Hepatic stellate cell (primary cell): Measurements from ENCODE around the gene MAPRE2.
"Not testable (repeated sequence)": the region's sequence is repeated elsewhere in the genome, so short reads cannot be mapped to it uniquely, and the experiment has no call there.

Experiments
- DNase-seq: peaks from one replicate; pipeline ENCODE4 v3.0.0; 2011; ENCODE audit warnings: low spot score

MAPRE2 gene

DNA sequence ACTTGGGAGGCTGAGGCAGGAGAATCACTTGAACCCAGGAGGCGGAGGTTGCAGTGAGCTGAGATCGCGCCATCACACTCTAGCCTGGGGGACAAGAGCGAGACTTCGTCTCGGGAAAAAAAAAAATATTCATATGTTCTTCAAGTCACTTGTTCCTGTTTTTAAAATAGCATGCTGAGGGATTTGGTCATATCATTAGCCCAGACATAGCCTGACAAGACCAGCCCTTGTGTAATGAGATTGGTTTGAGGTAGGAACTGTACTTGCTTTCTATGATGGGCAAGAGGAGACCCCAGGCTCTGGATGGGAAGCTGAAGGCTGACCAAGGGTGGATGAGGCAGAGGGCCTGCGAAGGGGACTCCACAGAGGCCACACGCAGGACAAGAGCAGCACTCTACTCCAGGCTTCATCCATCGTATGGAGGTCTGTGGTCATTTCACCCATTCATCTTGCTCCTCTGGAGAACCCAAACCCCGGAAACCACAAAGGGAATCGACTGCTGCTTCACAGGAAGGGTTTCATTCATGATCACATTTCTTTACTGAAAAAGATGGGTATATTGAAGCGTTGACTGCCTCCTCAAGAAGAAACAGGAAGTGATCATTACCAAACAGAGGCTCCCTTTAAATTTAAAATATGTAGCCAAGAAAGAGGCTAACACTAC lies 112.5 kb downstream of the MAPRE2 start:
- no peak for DNase-seq

DNA sequence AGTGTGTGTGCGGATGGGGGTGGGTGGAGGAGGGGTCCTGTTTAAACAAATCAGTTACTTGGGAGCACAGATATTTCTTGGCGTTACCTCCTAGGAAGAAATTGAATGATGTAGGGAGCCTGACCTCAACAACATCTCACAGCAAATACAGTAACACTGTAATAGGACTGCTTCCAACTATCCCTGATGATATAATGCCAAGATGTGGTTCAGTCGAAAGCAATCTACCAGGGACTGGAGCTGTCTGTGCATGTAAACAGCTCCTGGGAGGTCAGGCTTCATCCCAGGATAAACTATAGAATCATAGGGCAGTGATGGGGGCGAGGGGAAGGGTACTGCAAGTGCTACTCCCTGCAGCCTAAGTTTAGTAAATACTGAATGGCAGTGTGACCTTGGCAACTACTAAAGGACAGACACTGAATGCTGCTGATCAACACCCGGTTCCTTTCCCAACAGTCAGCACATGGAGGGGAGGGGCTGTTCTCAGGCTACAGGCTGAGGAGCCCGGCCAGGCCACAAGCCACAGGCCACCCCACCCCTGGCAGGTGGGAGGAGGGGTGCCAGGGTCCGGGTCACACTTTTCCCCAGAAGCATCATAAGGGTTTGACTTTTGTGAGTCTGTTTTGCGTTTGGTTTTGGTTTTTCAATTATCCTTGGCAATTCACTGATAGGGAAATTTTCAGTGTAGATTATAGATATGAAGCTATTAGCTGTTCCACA lies 114.3 kb downstream of the MAPRE2 start:
- DNase-seq = no peak

DNA sequence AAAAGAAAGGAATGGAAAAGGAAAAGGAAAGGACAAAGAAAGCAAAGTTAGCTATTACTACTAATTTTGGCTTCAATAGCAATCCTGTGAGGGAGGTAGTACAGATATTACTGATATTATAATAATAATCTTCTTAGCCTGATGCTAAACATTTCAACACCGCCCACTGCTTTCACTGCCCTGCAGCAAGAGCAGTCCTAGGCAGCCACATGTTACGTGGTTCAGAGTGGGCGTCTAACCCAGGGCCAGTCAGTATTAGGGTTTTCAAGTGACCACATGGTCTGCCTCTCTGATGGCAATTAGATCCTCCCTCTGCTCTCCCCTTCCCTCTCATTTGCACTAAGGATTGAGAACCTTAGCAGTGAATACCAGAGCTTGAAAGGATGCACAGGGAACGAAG lies 116.0 kb downstream of the MAPRE2 start:
- DNase-seq = no peak

DNA sequence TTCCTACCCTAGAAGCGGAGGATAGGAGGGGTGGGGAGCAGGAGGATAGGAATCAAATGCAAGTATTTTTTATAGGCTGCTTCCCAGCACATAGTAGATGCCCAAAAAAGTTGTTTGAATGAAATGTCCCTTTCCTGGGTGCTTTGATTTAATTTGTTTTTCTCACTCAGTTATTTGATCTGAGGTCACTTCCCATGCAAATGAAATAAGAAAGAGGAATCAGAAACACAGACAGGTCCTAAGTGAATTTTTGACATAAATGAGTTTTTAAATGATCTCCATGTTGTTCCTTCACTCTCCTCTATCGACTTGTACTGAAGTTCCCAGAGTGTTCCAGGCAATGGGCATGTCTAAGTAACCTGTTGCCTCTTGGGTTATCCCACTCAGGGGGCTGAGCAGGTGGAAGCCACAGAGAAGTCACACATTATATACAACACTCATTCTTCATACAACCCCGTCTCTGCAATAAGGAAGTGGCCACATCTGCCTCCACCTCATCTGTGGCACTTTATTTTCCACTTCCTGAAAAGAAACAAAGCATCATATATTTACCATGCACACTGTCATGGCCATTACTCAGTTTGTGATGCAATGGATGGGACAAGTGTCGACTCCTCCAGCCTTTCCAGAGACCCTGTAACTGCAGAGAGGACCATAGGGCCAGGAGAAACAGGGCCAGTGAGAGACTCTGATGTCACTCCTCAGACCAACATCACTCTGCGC lies 117.7 kb downstream of the MAPRE2 start:
- no peak for DNase-seq

DNA sequence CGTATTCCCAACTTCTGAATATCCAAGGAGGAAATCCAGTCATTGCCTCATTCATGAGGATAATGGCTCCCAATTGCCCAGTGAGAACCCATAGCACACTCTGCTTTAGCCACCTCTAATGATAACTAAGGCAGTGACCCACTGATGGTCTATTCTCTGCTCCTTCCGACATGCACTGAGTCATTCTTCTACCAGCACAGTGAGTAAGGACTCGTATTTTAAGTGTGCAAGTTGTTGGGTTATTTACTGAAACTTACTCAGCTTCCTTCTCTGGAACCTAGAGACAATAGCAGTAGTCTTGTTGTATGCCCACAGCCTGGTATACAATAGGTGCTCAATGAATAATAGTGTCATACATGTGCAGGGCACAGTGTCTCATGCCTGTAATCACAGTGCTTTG lies 118.6 kb downstream of the MAPRE2 start:
- DNase-seq = no peak

DNA sequence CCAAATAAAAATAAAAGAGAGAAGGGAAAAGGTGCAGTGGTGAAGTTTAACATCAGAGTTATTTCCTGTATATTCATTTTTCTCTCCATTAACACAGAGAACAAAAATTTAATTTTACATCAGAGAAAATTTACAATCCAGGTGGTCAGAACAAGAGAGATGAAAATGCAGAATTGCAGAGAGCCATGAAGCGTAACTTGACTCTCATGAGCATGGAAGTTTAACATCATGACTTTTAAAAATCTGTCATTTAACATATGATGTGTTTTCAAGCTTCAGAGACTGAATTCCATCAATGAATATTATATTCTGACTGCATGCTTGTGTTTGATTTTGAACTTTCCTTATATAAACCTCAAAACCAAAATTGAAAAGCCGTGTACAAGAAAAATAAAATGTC lies 120.3 kb downstream of the MAPRE2 start:
- DNase-seq = no peak

DNA sequence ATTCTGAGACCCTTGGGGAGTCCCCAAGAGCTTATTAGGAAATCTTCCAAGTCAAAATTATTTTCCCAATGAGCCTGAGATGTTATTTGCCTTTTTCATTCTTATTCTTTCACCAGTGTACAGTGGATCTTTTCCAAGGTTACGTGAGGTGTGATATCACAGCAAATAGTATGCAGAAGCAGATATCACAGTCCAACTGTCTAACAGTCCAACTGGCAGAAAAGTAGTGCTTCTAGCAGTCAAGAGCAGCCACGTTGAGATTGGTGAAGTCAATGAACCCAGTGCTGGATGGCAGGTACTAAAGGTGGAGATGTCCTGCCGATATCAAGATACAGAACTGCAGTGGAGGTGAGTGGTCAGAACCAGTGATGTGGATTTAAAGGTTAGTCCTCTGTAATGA lies 120.7 kb downstream of the MAPRE2 start:
- DNase-seq = no peak

DNA sequence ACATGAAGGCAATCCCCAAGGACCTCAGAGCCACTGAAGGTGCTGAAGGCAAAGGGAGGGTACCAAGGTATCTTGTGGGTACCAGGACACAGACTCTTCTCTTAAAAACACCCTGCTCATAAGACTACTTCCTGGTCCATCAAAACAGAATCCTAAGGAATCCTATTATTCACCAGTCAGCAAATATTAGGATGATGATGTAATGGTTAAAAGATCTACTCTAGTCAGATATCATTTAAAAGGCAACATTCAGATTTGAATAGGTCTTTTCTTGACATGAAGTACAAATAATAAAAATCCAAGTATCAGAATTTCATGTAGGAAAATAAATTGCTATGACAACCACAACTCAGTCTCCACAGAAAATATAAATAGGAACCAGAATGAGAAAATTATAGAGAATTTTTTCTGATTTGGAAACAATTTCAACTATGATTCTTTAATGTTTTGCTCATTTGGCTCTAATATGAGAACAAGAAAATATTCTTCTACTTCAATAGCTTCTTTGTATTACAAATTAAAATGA lies 121.9 kb downstream of the MAPRE2 start:
- no peak for DNase-seq

DNA sequence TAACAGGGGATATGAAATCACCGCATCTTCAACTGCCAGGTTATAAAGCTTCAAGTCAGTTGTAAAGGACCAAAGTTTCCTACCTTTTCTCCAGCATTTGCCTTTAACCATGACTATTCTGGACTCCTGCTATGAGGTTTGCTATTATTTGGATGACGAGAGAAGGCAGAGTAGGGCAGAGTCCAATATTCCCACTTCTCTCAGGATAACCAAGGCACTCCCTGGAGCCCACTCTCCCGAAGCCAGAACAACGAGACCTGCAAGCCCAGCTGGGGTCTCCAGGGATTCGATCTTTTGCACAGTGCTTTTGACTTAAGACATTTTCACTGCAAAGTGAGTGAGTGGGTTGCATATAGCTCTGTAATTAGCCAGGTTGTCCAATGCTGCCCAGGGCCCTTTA lies 122.5 kb downstream of the MAPRE2 start:
- no peak for DNase-seq

DNA sequence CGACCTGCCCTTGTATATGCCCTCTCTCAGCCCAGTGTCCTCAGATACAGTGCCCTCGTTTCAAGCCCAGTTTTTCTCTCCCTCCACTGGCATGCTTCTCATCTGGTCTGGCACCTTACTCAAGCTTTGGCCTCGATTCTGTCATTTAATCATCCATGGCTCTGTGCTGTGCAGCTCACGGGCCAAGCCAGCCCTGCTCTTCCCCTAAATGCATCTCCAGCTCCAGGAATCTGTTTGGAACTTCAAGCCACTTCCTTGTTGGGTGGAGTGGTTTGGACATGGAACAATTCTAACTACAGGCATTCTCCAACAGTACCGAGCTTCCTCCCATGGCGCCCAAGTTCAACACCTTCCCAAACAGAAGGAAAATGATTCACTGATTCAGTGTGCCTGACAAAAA lies 122.9 kb downstream of the MAPRE2 start:
- DNase-seq = no peak

DNA sequence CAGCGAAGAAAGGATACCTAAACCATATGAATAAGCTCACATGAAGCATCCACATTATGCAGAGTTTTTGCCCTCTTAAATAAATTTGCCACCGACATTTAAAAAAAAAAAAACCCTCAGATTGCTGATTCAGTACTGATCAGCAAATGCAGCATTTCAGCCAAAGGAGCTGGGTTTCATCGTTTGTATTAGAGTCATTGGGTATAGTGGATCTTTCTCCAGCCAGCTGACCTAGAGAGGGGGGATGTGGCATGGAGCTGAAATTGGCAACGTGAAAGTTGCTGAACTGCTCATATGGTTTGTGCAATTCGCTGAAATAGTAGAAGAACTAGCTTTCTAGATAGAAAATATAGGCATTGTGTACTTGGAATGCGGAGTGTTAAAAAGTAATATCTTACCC lies 126.1 kb downstream of the MAPRE2 start:
- no peak for DNase-seq

DNA sequence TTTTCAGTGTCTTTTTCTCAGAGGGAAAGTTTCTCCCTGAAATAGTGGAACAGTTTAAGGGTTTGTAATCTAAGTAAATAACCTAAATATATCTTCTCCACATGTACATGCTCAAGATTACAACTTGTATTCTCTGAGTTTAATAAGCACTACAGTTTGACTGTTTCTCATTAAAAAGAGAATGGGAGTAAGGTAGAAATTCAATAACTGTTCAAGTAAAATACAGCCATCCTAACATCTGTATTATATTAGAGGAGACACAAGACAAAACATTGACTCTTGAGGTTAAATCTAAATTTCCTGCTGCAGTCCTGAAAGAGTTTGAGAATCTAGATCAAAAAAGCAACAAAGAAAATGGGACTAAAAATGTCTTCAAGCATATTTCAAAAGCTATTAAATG lies 126.6 kb downstream of the MAPRE2 start:
- DNase-seq = no peak

DNA sequence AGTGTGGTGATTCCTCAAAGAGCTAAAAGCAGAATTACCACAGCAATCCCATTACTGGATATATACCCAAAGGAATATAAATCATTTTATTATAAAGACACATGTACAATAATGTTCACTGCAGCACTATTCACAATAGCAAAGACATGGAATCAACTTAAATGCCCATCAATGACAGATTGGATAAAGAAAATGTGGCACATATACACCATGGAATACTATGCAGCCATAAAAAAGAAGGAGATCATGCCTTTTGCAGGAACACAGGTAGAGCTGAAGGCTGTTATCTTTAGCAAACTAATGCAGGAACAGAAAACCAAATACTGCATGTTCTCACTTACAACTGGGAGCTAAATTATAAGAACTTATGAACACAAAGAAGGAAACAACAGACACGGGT lies 129.1 kb downstream of the MAPRE2 start:
- not testable (repeated sequence) for DNase-seq

DNA sequence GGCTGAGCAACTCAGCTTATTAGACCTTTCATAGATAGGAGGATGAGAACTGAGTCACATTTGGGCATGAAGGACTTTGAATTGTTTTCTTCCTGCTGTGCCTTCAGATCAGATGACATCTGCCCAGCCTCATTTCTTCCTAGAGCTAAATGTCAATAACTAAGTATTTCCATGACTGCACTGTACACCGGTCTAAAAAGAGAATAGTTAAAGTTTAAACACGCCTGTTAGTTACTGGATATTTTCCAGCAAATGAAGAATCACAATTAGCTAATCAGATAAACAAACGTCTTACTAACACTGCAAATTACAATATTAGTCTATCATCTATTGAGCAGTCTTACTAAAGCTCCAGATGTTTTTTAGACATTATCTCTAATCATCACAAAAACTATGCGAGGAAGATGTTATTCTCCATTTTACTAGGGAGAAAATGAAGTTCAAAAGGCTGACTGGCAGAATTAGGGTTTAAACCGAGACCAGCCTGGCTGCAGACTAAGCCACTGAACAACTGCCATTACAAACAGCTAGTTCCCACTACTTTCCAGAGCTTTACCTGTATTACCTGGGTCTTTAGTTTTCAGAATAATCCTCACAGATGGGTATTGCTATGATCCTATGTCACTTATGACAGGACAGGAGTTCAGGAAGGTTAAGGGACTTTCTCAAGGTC lies 130.2 kb downstream of the MAPRE2 start:
- no peak for DNase-seq

DNA sequence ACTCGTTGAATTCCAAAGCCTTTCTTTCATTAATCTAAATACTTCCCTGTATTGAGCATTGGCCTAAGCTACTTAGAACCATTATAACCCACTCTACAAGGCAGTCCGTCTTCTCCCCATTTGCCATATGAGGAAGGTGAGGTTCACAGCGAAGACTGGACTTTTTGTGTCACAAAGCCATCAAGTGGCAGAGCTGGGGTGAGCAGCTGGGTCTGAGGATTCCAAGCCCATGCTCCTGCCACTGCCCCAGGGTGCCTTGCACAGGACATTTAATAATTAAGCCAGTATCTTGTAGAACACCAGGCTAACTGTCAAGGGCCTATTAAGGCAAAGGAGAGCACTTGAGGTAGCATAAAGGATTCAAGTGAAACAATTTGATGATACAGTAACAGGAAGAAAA lies 130.8 kb downstream of the MAPRE2 start:
- DNase-seq = no peak

DNA sequence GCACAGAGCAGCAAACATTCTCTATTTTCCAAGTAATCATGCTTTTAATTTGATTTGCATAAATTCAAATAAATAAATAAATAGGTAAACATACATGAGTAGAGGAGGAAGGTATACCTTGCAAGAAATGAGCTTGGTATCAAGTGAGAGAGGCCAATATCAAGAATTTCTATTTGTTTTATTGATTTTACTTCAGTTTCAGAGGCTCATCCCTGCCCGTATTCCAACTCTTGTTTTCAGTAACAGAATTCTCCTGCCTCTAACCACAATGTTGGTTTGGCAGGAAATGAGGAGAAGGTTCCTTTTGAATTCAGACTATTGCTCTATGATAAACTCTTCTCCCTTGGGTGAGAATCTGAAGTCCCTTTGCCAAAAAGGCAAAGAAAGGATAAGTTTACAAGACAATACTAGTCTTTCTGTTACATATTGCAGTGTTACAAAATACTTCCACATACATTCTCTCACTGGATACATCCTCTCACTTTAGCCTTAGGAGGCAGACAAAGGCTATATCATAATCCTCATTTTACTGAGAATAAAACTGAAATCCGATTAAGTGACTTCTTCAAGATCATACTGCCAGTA lies 131.3 kb downstream of the MAPRE2 start:
- DNase-seq = no peak

DNA sequence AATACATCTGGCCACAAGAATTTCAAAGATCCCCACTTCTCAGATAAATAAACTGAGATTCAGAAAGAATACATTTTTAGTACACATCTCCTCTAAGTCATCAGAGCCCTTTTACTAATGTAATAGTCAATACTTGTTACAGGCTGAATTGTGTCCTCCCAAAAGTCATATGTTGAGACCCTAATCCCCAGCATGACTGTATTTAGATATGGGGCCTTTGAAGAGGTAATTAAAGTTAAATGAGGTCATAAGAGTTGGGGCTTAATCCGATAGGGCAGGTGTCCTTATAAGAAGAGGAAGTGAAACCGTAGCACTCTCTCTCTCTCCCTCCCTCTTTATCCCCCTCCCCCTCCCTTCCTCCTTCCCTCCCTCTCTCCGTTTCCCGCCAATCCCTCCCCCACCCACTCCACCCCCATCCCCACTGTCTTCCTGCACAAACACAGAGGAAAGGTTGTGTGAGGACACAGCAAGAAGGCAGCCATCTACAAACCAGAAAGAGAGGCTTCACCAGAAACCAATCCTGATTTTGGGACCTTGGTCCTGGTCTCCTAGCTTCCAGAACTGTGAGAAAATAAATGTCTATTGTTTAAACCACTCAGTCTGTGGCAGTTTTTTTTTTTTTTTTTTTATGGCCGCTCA lies 133.0 kb downstream of the MAPRE2 start:
- DNase-seq = no peak

DNA sequence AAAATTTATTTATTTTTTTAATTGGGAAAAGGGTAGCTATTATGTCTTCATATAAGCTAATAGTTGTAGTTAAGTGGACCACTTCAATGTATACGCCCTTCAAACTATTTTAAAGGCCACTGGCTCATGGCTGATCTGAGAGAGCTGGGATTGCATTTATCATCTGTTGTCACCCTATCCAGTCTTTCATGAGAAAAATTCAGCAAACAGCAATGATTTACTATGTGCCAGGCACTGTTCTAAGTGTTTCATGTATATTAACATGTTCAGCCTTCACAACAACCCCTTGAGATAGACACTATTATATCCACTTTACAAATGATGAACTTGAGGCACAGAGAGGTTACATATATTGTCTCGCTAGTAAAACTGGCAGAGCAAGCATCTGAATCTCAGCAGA lies 133.5 kb downstream of the MAPRE2 start:
- no peak for DNase-seq

DNA sequence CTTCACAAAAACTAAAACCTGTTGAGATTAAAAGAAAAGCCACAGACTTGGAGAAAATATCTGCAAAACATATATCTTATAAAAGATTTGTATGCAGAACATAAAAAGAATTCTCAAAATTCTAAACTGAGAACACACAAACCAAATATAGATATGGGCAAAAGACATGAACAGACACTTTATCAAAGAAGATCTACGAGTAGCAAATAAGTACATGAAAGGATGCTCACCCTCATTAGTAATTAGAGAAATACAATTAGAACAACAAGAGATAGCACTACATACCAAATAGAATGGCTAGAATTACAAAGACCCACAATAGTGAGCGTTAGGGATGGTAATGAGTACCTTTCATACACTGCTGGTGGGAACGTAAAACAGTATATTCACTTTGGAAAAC lies 135.7 kb downstream of the MAPRE2 start:
- DNase-seq = no peak

DNA sequence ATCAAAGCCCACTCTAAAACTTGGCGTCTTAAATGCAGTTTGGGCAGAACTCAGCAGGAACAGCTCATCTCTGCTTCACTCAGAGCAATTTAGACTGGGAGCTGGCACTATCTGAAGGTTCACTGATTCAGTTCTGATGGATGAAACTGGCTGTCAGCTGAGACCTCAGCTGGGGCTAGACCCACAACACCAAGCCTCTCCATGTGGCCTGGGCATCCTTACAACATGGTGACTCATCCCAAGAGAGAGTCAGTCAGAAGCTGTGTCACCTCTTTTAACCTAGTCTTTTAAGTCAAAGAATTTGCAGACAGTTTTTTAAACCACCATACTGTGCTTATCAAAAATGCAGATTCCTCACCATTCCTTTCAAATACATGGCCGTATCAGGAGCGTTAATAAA lies 137.0 kb downstream of the MAPRE2 start:
- no peak for DNase-seq

DNA sequence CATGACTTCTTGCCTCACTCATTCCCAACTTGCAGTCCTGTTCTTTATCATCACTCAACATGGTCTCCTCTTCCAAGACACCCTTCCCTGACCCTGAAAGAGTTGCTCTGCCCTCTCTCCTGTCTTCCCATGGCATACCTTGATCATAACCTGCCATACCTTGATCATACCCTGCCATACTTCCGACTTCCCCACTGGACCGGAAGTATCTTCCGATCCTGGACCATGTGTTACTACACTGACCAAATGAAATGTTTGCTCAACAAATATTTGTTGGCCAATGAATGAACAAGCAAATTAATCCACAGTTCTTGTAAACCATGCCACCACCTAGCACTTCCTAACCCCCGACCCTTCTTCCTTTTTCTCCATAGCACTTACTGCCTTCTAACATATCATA lies 138.7 kb downstream of the MAPRE2 start:
- DNase-seq = no peak

DNA sequence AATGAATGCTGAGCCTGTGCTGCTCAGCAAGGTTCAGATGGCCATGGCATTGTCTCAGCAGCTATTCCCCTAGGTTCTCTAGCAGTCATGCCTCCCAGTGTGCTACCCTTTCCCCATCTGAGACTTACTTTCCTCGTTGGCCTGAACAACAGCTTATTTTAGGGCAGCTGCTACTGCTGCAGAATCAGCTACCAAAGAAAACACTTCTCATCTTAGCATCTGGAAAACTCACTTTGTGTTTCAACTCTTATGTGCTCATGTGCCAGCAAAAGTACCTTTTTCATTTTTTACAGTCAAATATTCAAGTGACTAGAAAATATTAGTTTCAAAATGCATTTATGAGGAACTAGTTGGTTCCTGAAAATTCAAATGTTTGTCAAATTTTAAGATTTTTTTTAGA lies 139.2 kb downstream of the MAPRE2 start:
- no peak for DNase-seq
